GM12873 (cell line): ENCODE data around the gene INO80B.

ENCODE experiments used
- CTCF ChIP-seq: IDR thresholded peaks from 2 replicates; pipeline ENCODE4 v1.5.1; 2012; ENCODE audit warnings: low read depth, mild to moderate bottlenecking, moderate library complexity, low read length, control low read depth; ENCODE audit not compliant: insufficient read depth; ENCODE audit errors: missing control alignments

Gene INO80B

GRCh38 chr2:74507145-74507925, 52.4 kb downstream of the INO80B start, which contains the start of gene PCGF1:
Gene PCGF1, minus strand, starts transcription at chr2:74507695. Its CDS starts 27 bp downstream, at chr2:74507668.
- TF ChIP-seq CTCF = peak; percentile 66
